Neural cell (in vitro differentiated cells): ENCODE measurements around the gene THTPA.

Experiments
- CTCF ChIP-seq: fragments of 450-650 bp; IDR thresholded peaks from 2 replicates; pipeline ENCODE4 v1.5.1; 2014; ENCODE audit warnings: antibody characterized with exemption, mild to moderate bottlenecking, moderate library complexity; ENCODE audit not compliant: poor library complexity, severe bottlenecking
- MXI1 ChIP-seq: fragments of 450-650 bp; conservative IDR thresholded peaks from 2 replicates; pipeline ENCODE4 v1.6.1; 2014; ENCODE audit warnings: antibody characterized with exemption, mild to moderate bottlenecking; ENCODE audit not compliant: poor library complexity, severe bottlenecking
- SMC3 ChIP-seq: fragments of 450-650 bp; conservative IDR thresholded peaks from 2 replicates; pipeline ENCODE4 v1.6.1; 2014; ENCODE audit warnings: antibody characterized with exemption, mild to moderate bottlenecking, moderate library complexity; ENCODE audit not compliant: poor library complexity
- TAF1 ChIP-seq: IDR thresholded peaks from 2 replicates; pipeline ENCODE4 v1.6.1; 2012; ENCODE audit warnings: low read depth

GRCh38 chr14:23544511-23545447, 11.3 kb upstream of the THTPA start:
- TF ChIP-seq CTCF (no peak), SMC3 (no peak), TAF1 (no peak), MXI1 (no peak)
